Testis (tissue), 3 donors: ENCODE measurements around the gene DMGDH. TPM values are rescaled to one million over a fixed set of nuclear protein-coding genes. Genes with fewer than 3 reads are reported as not detected.

ENCODE experiments used
- DNase-seq: peaks from one replicate; pipeline ENCODE4 v3.0.0-alpha.2; 2019
- H3K27ac ChIP-seq, 2 donors: fragments of 200-600 bp; sonication (generic); one replicate each; pipeline ENCODE4 v1.5.1; 2019
- H3K27me3 ChIP-seq: fragments of 200-600 bp; sonication (generic); one replicate; pipeline ENCODE4 v1.5.1; 2019
- H3K36me3 ChIP-seq: fragments of 200-600 bp; sonication (generic); one replicate; pipeline ENCODE4 v1.5.1; 2017; ENCODE audit warnings: low read depth; ENCODE audit errors: missing control alignments
- H3K4me1 ChIP-seq: fragments of 200-600 bp; sonication (generic); one replicate; pipeline ENCODE4 v1.5.1; 2019
- H3K4me3 ChIP-seq, 2 donors: fragments of 200-600 bp; sonication (generic); one replicate each; pipeline ENCODE4 v1.5.1; 2017 to 2019
- H3K9me3 ChIP-seq: fragments of 200-600 bp; sonication (generic); one replicate; pipeline ENCODE4 v1.5.1; 2017
- POLR2A ChIP-seq: fragments of 450-650 bp; IDR thresholded peaks from one replicate; pipeline ENCODE4 v1.6.1; 2017; ENCODE audit warnings: antibody characterized with exemption, mild to moderate bottlenecking, moderate library complexity
- WGBS, 2 donors: methylation state at CpG; one replicate each; pipeline ENCODE4 v1.1.5; 2018; 5-methylcytosine and 5-hydroxymethylcytosine counted together
- intact Hi-C: fragments of 100-400 bp; cut with DNase I; formaldehyde crosslinking; loops from one replicate; pipeline ENCODE4 v1.15.1; 2023; ENCODE audit warnings: low total_unique reads
- polyA plus RNA-seq: library from polyadenylated mRNA; stranded (reverse); fragments of 350-450 nt; fragmentation: Illumina TruSeq; extraction: RNeasy Lipid Tissue Mini Kit (QIAGEN cat#74804); gene quantifications from one replicate; pipeline ENCODE4 v1.2.3, GENCODE V29; 2014; ENCODE audit warnings: low read depth, low replicate concordance; ENCODE audit not compliant: insufficient read depth
- total RNA-seq, 2 donors: library from RNA; depleted of rRNA; stranded (reverse); fragments of >200 nt; gene quantifications; one replicate each; pipeline ENCODE4 v1.2.3, GENCODE V29; 2016
- TF ChIP-seq, protein P1 (sequence below), 3 experiments: fragments of 450-650 bp in 2 of 3; fragments of 200-600 bp in 1 of 3; sonication (generic) in 1 of 3; IDR thresholded peaks; one replicate each; pipeline ENCODE4 v1.5.1; 2016 to 2019; ENCODE audit warnings: antibody characterized with exemption in 3 of 3, mild to moderate bottlenecking in 2 of 3, moderate library complexity in 1 of 3

DMGDH gene
- total and polyA plus RNA-seq, 3 donors from 2014 or later: 3.8 to 18.0 (median 6.8) TPM

GRCh38 chr5:79105868-79106267 is 36.4 kb upstream of the DMGDH start:
- DNase-seq: no peak
- Histone ChIP-seq H3K36me3 (no peaks in the 10 kb centered on the region), H3K9me3 (no peaks in the 10 kb centered on the region), H3K27ac (no peak overlapping the region), H3K4me3 (no peak overlapping the region), H3K4me1 (peaks cover 7% of the 10 kb centered on the region), H3K27me3 (no peaks in the 10 kb centered on the region)
- intact Hi-C loops: no loop called here
- TF ChIP-seq, protein P1, sequence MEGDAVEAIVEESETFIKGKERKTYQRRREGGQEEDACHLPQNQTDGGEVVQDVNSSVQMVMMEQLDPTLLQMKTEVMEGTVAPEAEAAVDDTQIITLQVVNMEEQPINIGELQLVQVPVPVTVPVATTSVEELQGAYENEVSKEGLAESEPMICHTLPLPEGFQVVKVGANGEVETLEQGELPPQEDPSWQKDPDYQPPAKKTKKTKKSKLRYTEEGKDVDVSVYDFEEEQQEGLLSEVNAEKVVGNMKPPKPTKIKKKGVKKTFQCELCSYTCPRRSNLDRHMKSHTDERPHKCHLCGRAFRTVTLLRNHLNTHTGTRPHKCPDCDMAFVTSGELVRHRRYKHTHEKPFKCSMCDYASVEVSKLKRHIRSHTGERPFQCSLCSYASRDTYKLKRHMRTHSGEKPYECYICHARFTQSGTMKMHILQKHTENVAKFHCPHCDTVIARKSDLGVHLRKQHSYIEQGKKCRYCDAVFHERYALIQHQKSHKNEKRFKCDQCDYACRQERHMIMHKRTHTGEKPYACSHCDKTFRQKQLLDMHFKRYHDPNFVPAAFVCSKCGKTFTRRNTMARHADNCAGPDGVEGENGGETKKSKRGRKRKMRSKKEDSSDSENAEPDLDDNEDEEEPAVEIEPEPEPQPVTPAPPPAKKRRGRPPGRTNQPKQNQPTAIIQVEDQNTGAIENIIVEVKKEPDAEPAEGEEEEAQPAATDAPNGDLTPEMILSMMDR (IDR thresholded peaks at IDR 0.05): no peak
- TF ChIP-seq POLR2A: no peak
- 86 to 94% methylated on average over 2 of the region's 2 CpGs for WGBS, 2 donors

GRCh38 chr5:79093762-79094161 is 24.3 kb upstream of the DMGDH start:
- Histone ChIP-seq H3K36me3 (no peaks in the 10 kb centered on the region), H3K27ac (no peak overlapping the region), H3K4me3 (no peak overlapping the region), H3K4me1 (no peaks in the 10 kb centered on the region), H3K9me3 (no peaks in the 10 kb centered on the region), H3K27me3 (no peaks in the 10 kb centered on the region)
- intact Hi-C loops: no loop called here
- no peak for TF ChIP-seq POLR2A
- TF ChIP-seq, protein P1 (IDR thresholded peaks at IDR 0.05): no peak
- WGBS, 2 donors: 52 to 61% methylated on average over 3 of the region's 3 CpGs
- no peak for DNase-seq

- H3K4me3 ChIP-seq: no peak overlapping the region
- intact Hi-C loops: no loop called here
- no peaks in the 10 kb centered on the region for H3K27me3 ChIP-seq
- H3K9me3 ChIP-seq: no peaks in the 10 kb centered on the region
- DNase-seq: no peak
- TF ChIP-seq, protein P1 (IDR thresholded peaks at IDR 0.05): no peak
- TF ChIP-seq POLR2A: no peak
- H3K36me3 ChIP-seq: no peaks in the 10 kb centered on the region
- no peak overlapping the region for H3K27ac ChIP-seq
- no peaks in the 10 kb centered on the region for H3K4me1 ChIP-seq
- 54 to 78% methylated on average over 3 of the region's 3 CpGs for WGBS, 2 donors
Measured at GRCh38 chr5:79091064-79091463, 21.6 kb upstream of the DMGDH start.

DNA sequence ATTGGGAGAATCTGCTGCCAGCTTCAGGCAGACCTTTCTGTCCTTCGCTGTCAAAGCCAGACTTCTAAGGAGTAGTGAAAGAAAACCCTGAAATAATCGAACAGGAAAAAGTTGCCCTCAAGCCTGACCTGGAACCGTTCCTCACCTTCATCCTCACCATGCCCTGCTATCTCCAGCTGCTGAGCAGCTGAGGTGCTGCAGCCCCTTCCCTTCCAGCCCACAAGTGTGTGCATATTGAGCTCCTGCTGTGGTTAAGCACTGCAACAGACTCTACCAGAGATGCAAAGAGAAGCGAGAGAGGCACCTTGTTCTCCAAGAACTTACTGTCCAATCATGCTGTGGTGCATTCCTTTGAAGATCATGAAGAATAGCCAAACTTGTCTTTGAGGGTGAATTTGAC is 19.0 kb upstream of the DMGDH start:
- DNase-seq: no peak
- no peak overlapping the region for H3K4me3 ChIP-seq
- H3K36me3 ChIP-seq: no peaks in the 10 kb centered on the region
- no peaks in the 10 kb centered on the region for H3K9me3 ChIP-seq
- WGBS, 2 donors: 82 to 84% methylated on average over 4 of the region's 4 CpGs
- no peak overlapping the region for H3K27ac ChIP-seq
- no peak for TF ChIP-seq POLR2A
- TF ChIP-seq, protein P1 (IDR thresholded peaks at IDR 0.05): no peak
- intact Hi-C loops: no loop called here
- H3K27me3 ChIP-seq: no peaks in the 10 kb centered on the region
- H3K4me1 ChIP-seq: no peaks in the 10 kb centered on the region

- intact Hi-C loops: no loop called here
- H3K4me1 ChIP-seq: no peaks in the 10 kb centered on the region
- WGBS, 2 donors: 89 to 90% methylated on average over 2 of the region's 2 CpGs
- TF ChIP-seq POLR2A: no peak
- TF ChIP-seq, protein P1 (IDR thresholded peaks at IDR 0.05): no peak
- H3K27me3 ChIP-seq: no peaks in the 10 kb centered on the region
- H3K36me3 ChIP-seq: no peaks in the 10 kb centered on the region
- no peak for DNase-seq
- no peak overlapping the region for H3K4me3 ChIP-seq
- H3K27ac ChIP-seq: no peak overlapping the region
- H3K9me3 ChIP-seq: no peaks in the 10 kb centered on the region
Measured at GRCh38 chr5:79086116-79086515, 16.6 kb upstream of the DMGDH start.
